GM21723 (cell line): Measurements from ENCODE around the gene OBSCN.

Experiments
- ATAC-seq: cut with Tn5 transposase; IDR thresholded peaks from one replicate; pipeline ENCODE4 v1.9.1; 2021; ENCODE audit warnings: mild to moderate bottlenecking, moderate library complexity; ENCODE audit not compliant: unreplicated experiment

Gene OBSCN

DNA sequence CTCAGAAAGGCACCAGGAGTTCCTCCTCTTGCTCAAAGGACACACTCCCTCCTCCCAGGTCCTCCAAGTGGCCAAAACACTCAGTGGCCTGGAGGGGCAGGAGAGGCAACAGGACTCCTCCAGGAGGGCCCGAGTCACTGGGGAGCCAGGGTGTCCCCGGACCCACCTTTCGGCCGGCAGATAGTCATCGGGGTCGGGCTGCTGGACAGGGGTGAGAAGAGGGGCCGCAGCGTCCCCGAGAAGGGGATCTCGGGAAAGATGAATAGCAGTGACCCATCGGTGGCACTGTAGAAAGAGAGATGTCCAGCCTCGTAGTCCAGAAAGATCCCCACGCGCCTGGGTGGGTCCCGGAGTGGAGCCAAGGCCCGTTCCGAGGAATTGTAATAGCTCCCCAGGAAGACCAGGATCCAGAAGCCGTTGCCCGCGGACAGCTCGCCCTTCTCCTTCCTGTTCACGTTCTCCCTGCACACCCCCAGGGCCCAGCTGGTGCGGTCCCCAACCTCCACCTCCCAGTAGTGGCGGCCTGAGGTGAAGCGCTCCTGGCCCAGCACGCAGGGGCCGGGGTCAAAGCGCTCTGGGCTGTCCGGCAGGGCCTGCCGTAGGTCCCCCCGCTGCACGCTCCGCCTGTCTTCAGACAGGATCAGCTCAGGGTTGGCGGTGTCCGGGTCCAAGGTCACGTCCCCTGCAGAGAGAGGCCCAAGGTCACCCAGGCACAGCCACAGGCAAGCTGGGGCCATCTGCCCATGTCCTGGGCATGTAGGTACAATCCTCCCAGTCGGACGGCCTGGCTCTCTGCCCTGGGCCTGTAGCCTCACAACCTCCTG, 186.9 kb downstream of the OBSCN start:
- no peak for ATAC-seq

DNA sequence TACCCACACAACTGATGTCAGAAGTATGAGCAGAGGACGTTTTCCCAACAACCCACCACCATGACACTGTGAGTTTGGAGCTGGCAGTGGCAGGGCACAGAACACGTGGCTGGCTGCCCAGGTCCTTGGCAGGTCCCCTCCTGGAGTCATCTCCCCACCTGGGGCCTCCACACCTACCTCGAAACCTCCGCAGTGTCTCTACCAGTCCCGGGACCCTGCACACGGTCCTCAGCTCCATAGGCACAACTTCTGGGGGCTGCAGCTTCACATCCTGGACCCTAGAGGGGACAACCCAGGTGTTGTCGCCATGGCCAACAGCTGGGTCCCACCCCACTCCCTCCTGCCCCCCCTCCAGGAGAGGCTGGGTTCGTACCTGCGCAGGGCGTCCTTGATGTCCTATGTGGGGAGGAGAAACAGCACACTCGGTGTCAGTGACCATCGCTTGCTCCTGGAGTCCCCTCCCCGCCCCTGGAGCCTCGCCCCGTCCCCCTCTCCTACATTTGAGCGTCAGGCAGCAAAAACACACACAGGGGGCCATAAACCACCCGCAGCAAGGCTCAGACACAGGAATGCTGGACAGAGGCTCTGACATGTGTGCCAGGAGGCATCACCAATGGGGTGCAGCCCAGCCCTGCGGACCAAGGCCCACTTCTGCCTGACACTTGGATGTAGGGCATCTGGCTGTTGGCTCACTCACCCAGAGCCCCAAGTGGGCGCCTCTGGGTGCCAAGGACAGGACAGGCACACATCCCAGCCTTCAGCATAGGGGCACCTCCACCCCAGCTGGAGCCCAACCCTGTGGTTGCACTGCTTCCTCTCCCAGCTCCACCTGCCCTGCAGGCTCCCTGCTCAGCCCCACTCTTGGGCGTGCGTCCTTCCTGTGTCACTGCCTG, 189.2 kb downstream of the OBSCN start:
- ATAC-seq = no peak

DNA sequence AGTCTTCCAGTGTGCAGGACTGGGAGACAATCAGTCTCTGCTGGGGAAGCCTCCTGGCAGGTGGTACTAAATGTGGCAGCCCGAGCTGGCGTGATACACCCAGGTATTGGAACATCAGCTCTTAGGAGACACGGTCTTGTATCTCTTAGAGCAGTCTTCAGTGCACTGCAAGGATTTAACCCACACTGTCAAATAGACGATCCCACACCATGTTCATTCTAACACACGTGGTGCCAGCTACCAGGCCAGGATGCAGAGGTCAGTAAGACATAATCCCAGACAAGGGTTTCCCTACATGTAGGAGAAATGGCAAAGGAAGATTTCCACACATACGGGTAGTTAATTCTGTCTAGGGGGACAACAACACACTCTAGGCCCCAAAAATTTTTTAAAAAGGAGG, 190.1 kb downstream of the OBSCN start:
- no peak for ATAC-seq

DNA sequence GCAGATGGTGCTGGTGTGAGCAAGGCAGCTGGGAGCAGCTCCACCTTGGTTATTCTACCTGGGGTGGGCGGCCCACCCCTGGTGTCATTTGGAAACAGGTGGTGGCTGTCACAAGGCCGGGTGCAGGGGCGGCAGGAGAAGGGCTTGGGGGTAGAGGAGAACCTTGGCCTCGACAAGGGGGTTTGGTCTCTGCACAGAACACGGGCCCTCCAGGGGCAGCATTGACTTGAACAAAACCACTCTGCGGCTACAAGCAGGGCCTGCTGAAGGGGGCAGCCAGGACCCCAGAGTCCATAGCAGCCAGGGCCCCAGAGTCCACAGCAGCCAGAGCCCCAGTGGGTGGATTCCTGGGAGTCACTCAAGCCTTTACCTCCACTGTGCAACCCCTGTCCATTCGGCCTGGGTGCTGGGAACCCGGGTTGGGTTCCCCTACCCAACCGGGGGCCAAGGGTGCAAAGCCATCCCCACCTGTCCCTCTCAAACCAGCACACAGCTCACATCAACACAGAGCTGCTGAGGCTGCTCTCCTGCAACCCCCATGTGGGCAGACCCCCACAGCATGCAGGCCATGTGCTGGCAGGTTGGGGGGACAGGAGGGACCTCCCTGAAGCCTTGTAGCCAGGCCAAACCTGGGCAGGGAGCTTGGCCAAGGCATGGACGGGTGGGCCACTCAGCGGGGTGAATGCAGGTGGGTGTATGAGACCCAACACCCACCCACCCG, 191.1 kb downstream of the OBSCN start:
- no peak for ATAC-seq

DNA sequence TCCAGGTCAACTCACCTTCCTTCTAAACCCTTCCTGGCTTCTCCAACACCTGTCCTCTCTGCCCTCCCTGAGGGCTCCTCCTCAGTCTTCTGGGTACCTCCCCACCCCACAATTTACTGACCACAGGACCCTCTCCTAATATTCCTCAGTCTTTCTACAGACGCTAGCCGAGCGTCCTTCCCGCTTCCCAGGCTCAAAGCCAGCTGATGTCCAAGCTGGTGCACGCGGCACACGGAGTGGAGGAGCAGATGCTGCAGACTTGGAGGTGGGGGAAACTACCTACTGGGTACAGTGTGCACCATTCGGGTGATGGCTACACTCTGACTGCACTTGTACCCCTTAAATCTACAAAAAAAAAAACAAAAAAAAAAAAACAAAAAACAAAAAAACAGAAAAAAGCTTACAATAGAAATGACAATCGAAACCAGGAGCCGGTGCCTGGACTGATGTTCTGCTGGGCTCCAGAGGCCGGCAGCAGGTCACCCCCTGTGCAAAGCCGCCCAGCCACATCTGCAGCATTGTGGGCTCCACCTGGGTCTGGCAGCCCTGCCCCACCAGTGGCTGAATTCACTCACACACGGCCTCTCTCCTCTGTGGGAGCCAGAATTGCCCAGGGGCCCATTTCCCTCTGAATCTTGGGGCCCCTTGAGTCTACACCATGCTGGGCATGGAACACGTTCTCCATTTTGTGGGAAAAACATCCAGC, 191.8 kb downstream of the OBSCN start:
- no peak for ATAC-seq

DNA sequence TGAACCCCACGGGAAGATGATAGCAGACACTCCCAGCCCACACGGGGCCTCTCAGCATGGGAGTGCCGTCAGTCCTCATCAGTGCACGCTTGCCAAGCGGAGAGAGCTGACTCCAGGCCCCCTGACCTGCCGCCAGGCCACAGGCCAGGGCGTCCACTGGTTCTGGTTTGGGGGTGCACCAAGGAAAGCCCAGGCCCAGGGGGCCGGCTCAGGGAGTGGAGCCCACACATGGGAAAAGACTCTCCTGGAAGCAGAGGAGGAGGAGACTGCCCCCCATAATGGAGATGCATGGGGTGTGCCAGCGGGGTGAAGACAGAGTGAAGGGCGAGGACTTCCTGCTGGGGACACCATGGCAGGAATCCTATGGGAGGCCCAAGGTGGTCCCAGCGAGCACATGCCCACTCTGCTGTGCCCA, 192.4 kb downstream of the OBSCN start:
- no peak for ATAC-seq

DNA sequence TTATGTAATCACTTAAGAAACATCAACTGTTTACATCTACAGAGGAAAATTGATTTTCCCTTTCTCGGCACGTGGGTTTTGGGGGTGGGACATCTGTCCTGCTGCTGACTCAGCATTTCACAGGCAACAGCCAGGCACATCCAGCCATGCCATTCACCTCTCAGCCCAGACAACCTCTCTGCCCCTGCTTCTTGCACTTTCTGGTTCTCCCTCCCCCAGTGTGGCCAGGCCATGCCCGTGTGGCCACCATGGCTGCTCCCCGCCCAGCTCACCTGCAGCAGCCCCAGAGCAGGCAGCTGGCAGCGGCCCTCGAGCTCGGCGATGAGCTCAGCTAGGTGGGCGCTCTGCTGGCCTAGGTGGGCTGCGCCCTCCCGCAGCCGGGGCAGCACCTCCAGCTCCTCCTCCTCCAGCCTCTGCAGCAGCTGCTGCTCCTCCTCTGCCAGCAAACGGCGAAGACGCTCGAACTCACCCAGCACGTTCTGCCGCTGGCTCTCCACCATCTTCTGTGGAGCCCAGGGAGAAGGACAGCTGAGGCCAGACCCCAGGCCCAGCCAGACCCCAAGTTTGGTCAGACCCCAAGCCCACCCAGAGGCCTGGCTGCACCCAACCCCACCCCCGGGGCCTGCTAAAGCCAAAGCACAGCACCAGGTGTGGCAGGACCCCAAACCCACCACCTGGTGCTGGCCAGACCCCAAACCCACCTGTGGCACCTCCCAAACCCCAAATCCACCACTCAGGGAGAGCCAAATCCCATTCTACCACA, 193.0 kb downstream of the OBSCN start:
- no peak for ATAC-seq

DNA sequence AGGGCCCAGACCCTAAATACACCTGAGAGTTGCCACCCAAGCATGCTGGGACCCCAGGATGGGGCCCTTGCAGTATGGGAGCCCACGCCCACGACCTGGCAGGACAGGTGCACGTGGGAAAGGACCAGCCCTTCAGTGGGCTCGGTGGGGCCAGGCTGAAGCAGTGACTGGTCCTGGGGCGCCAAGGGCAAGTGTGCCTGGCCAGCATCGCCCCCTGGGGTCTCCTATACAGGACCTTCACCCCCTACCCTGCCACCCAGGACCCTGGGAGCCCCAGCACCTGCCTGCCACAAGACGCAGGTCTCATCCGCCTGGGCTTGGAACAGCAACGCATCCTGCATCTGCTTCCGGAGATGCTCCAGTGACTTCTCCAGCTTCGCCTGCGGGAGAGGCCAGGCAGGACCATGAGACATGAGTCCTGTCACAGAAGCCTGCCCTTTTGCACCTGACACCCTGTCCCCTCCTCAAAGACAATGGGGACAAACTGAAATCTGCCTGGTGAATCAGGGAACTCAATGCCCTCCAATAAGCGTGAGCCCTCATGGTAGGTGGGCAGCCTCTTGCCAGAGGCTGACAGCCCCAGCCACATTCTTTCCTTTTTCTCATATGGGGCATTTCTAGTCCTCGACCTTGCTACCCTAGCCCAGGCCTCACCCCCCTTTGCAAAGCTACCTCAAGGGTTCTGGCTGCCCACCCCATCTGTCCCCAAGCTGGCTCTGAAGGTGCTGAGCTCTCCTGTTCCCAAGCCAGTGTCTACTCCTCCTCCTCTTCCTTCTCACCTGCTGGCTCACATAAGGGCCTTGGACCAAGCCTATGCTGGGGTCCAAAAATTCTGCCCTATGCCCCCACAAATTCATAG, 194.2 kb downstream of the OBSCN start:
- no peak for ATAC-seq

DNA sequence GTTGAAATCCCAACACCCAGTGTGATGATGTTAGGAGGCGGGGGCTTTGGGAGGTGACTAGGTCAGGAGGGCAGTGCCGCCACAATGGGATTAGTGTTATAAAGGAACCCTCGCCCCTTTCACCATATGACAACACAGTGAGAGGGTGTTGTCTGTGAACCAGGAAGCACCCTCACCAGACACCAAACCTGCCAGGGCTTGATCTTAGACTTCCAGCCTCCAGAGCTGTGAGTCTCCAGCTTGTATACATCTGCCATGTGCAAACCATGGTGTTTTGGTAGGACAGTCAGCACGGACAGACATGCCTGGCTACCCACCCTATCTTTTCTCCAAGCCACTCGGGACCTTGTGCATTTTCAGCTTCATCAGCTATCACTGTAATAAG, 194.8 kb downstream of the OBSCN start:
- ATAC-seq = no peak

DNA sequence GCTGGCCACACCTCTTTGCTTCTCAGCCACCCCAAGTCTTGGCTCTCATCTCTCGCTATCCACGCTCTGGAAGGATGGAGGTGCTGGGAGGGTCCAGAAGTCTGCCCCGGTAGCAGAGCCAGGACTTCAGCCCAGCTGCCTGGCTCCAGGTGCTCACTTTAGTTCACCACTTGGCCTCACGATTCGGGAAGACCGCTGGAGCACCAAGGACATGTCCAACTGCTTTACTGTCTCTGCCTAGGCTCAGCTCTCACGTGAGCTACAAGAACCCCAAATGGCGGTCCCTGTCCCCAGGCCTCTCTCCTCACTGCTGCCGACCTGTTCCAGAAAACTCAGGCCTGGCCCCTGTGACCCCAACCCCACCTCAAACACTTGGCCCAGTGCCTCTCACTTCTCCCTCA, 195.4 kb downstream of the OBSCN start:
- no peak for ATAC-seq

DNA sequence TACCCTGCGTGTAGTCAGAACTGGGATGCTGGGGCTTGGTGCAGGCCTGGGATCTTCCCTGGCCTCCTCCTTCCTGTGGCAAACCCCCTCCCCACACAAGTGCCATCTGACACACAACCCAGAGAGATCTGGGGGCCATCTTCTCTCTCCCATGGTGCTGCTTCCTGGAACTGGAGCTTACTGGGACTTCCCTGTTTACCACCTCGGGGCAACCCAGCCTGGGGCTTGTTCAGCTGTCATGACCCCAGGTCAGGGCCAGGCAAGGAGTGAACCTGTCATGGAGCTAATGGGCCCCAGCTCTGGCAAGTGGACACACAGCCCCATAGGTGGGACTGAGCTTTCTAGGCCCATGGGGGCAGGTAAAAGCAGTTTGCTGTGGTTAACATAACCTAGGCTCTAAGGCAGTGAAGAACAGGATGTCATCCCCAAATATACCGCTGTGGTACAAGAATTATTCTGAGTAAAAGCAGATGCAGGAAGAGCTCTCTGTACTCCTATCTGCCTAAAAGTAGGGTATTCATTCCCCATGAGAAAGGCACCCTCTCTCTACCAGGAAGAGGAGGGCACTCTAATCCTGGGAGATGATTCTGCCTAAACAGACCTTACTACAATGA, 196.4 kb downstream of the OBSCN start:
- ATAC-seq = no peak

DNA sequence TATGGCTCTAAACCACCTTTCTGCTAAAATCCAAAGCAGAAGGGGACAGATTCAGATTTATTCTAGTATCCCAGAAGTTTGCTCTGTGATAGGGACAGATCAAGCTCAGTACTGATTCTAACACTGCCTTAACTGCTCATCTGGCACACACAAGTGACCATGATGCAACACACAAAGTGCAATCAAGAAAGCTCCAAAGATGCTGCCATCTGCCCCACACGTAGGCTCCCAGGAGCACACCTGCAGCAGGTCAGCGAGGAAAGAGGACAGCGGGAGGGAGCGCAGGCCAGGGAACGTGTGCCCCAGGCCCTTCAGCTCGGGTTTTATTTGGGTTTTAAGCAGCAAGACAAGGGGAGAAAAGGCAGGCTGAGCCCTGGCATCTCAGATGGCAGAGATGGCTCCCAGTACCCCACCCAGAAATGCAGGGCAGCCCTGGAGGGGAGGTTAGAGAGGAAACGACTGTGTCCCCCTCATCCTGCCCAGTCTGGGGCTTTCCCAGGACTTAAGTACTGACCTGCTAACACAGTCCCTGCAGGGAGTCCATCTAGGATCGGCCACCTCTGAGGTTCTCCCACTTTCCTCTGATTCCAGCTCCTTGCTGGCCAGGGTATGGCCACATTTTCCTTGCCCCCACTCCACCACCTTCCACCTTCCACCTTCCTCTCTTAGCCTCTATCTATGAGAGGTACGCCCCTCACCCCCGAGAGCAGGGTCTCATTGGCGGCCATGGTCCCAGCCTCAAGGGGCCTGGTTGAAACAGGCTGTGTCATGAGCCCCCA, 197.5 kb downstream of the OBSCN start:
- no peak for ATAC-seq

DNA sequence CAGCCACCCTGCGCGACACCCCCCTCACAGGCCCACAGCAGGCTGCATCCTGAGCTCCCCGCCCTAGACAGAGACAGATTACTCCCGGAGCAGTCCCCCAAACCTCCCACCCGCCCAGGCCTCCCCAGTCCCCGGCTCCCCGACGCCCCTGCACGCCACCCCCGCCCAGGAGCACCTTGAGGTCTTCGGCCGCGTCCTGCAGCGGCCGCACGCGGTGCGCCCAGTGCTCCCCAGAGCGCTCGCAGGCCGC, 198.1 kb downstream of the OBSCN start:
- ATAC-seq = no peak

DNA sequence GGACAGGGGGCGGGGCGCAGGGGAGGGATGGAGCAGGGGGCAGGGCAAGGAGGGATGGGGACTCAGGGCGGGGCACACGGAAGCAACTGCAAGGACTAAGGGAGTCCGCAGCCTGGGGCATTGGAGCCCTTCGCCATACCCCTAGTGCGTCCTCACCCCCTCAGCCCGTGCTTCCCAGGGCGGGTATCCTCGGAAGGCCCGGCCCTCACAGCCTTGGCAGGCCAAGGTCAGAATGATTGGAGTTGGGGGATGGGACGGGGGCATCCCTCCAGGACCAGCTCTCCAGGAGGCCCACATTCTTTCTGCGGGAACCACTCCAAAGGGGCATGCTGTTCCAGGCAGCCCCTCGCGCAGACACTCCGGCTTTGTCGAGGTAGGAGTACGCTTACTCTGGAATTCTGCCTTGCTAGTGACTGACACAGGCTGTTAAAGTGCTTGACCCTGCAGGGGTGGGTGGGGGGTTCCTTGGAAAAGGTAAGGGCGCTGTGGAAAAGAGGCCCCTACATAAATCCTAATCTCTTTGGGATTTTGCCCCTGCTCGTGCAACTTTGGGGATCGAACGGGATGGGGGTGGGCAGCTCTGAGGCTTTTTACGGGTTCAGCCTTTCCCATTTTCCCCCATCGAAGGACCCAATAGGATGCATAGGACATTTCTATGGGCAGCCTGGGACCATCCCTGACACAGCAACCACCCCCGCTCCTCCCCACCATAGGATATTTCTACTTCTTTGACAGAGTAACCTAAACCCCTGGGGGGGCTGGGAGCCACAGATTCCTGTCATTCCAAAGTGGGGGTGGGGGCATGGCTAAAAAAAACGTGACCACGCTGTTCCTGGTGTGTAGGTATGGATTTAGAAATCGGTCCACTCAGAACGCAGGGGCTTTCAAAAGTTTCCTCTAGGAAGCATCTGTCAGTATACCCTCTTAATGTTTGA, 199.5 kb downstream of the OBSCN start:
- no peak for ATAC-seq

DNA sequence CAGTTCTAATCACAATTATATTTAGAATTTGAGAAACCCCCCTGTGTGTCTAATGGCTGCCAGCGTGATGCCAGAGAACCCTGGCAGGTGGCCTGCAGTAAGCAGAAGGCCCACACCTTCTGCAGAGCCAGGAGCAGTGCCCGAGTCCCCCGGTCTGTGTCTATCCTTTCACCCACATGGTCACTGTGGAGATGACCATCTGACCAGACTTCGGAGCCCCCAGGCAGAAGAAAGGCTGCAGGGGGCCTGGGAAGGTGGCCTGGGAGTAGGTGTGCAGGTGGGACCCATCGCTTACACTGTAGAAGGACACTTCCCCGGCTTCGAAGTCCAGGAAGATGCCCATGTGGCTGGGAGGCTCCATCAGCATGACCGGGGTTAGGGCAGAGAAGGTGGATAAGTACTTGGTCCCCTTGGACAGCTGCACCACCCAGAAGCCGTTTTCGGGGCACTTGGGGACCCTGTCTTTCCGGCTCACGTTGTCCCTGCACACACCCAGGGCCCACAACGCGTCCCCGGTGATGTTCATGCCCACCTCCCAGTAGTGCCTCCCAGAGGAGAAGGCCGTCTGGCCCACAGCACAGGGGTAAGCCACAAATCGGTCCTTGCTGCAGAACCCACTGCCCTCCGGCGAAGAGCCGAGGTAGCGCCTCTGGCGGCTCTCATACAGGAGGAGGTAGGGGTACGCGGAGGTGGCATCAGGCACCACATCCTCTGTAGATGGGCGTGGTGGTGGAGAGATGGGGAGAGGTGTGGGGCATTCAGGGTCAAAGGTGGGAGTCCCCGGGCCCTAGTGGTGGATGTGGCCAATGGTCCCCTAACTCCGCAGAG, 200.4 kb downstream of the OBSCN start:
- ATAC-seq = no peak
